Astrocyte (in vitro differentiated cells and primary cell): ENCODE data around the gene GABPB1. TPM values are rescaled to one million over a fixed set of nuclear protein-coding genes. Genes with fewer than 3 reads are reported as not detected.

Experiments used
- DNase-seq: peaks from one replicate; pipeline ENCODE4 v3.0.0-alpha.2; 2010; ENCODE audit warnings: low read depth
- FAIRE-seq: peaks from 2 replicates; lab custom pipeline; 2011; peaks lifted over from hg19 to GRCh38; lab: Jason Lieb, UNC
- H2AFZ ChIP-seq: 2 replicates; pipeline ENCODE4 v1.6.0; 2012; ENCODE audit warnings: low read depth, low read length, inconsistent platforms
- H3K27ac ChIP-seq: 2 replicates; pipeline ENCODE4 v1.5.1; 2011; ENCODE audit warnings: low read depth, low read length, inconsistent platforms
- H3K27me3 ChIP-seq: 2 replicates; pipeline ENCODE4 v1.6.0; 2011; ENCODE audit warnings: low read length, inconsistent platforms; ENCODE audit not compliant: insufficient read depth
- H3K36me3 ChIP-seq: 2 replicates; pipeline ENCODE4 v1.5.1; 2011; ENCODE audit warnings: low read length, inconsistent platforms; ENCODE audit not compliant: insufficient read depth
- H3K4me1 ChIP-seq: 2 replicates; pipeline ENCODE4 v1.5.1; 2011; ENCODE audit warnings: low read length, inconsistent platforms; ENCODE audit not compliant: insufficient read depth
- H3K4me2 ChIP-seq: 2 replicates; pipeline ENCODE4 v1.6.0; 2012; ENCODE audit warnings: low read length, inconsistent platforms
- H3K4me3 ChIP-seq: 2 replicates; pipeline ENCODE4 v1.5.1; 2011; ENCODE audit warnings: low read depth, mild to moderate bottlenecking, low read length, inconsistent platforms; ENCODE audit not compliant: insufficient read depth
- H3K79me2 ChIP-seq: 2 replicates; pipeline ENCODE4 v1.6.0; 2012; ENCODE audit warnings: mild to moderate bottlenecking, low read length, inconsistent platforms; ENCODE audit not compliant: insufficient read depth
- H3K9ac ChIP-seq: 2 replicates; pipeline ENCODE4 v1.6.0; 2012; ENCODE audit warnings: mild to moderate bottlenecking, low read length, inconsistent platforms
- H3K9me3 ChIP-seq: 2 replicates; pipeline ENCODE4 v1.5.1; 2012; ENCODE audit warnings: low read depth, mild to moderate bottlenecking, low read length, inconsistent platforms; ENCODE audit not compliant: insufficient read depth
- H4K20me1 ChIP-seq: 2 replicates; pipeline ENCODE4 v1.6.0; 2012; ENCODE audit warnings: low read length, inconsistent platforms; ENCODE audit not compliant: insufficient read depth
- H3K27ac Mint-ChIP-seq: one replicate; pipeline ENCODE4 v1.8.0; 2021; ENCODE audit warnings: mild to moderate bottlenecking, mixed read lengths; ENCODE audit not compliant: unreplicated experiment
- H3K27me3 Mint-ChIP-seq: one replicate; pipeline ENCODE4 v1.8.0; 2021; ENCODE audit warnings: low read depth, mixed read lengths; ENCODE audit not compliant: unreplicated experiment
- H3K36me3 Mint-ChIP-seq: one replicate; pipeline ENCODE4 v1.8.0; 2021; ENCODE audit warnings: low read depth, mixed read lengths; ENCODE audit not compliant: unreplicated experiment
- H3K4me1 Mint-ChIP-seq: one replicate; pipeline ENCODE4 v1.8.0; 2021; ENCODE audit warnings: low read depth, mixed read lengths; ENCODE audit not compliant: unreplicated experiment
- H3K4me3 Mint-ChIP-seq: one replicate; pipeline ENCODE4 v1.8.0; 2021; ENCODE audit warnings: mild to moderate bottlenecking, moderate library complexity, mixed read lengths; ENCODE audit not compliant: unreplicated experiment
- H3K9me3 Mint-ChIP-seq: one replicate; pipeline ENCODE4 v1.8.0; 2021; ENCODE audit warnings: mild to moderate bottlenecking, mixed read lengths; ENCODE audit not compliant: unreplicated experiment
- CTCF ChIP-seq: IDR thresholded peaks from 2 replicates; pipeline ENCODE4 v1.5.1; 2011; ENCODE audit warnings: low read depth, mild to moderate bottlenecking, inconsistent platforms, low read length, moderate library complexity; ENCODE audit not compliant: insufficient read depth
- EZH2 ChIP-seq: IDR thresholded peaks from 2 replicates; pipeline ENCODE4 v1.6.1; 2012; ENCODE audit warnings: mild to moderate bottlenecking, low read length, inconsistent platforms; ENCODE audit not compliant: insufficient read depth
- total RNA-seq: library from RNA; stranded (reverse); gene quantifications from 2 replicates; pipeline ENCODE4 v1.2.1, GENCODE V29; 2021

GABPB1 gene
- total RNA-seq, 1 donor from 2014 or later, result 33.5 TPM

DNA sequence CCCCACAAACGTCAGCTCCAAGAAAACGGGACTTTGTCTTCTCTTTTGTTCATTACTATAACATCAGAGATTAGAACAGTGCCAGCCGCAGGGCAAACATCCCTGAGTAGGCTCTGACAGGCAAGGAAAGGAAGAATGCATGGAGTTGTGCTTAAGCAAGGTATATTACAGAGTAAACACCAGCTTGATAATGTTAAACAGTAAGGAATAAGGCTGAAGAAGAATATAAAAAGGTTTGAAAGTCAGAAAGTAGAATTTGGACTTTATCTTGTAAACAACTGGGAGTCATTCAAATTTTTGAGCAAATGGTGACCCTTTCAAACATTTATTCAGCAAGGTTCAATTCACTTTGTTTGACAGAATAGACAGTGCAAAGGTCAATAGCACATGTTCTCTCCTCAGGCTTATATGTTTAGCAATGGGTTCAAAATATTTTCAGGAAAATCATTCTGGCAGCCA, 11.0 kb downstream of the GABPB1 start:
- peaks cover 67% of the 10 kb centered on the region for H3K79me2 ChIP-seq
- Mint-ChIP-seq H3K27ac (no peak overlapping the region), H3K4me3 (no peak overlapping the region), H3K4me1 (peaks cover 4% of the 10 kb centered on the region), H3K27me3 (no peaks in the 10 kb centered on the region), H3K36me3 (peaks cover 2% of the 10 kb centered on the region), H3K9me3 (no peaks in the 10 kb centered on the region)
- H3K27me3 ChIP-seq, result no peaks in the 10 kb centered on the region
- H3K9me3 ChIP-seq, result no peaks in the 10 kb centered on the region
- no peaks in the 10 kb centered on the region for H3K36me3 ChIP-seq
- H3K4me2 ChIP-seq, result no peak overlapping the region
- no peaks in the 10 kb centered on the region for H3K4me1 ChIP-seq
- peaks cover 15% of the 10 kb centered on the region for H4K20me1 ChIP-seq
- H3K9ac ChIP-seq, result no peak overlapping the region
- TF ChIP-seq EZH2 (no peak), CTCF (no peak)
- H2AFZ ChIP-seq, result no peak overlapping the region
- FAIRE-seq (no peak), DNase-seq (no peak)
- H3K27ac ChIP-seq, result no peak overlapping the region
- H3K4me3 ChIP-seq, result no peak overlapping the region

DNA sequence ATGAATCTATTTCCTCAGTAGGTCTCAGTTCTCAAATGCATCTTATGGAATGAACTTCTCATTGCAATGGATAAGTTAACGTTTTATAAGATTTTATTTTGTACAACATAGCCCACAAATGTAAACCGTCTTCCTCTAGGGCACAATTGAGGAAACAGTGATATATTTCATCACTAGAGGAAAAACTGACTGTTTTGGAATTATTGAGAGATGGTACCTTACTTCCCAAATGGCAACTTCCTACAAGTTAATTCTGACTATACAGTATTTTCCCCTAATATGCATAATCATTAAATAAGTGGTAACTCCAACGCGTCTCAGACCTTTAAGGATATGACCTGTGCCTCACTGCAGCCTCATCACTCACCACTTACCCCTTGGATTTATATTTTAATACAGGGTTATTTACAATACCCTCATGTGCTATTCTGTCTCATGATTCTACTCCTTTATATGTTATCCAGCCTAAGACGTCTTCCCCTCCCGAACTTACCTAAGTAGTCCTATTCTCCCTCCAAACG, 13.3 kb downstream of the GABPB1 start:
- no peak overlapping the region for H3K27ac ChIP-seq
- Mint-ChIP-seq H3K27me3 (no peaks in the 10 kb centered on the region), H3K4me1 (no peaks in the 10 kb centered on the region), H3K4me3 (no peak overlapping the region), H3K36me3 (peaks cover 2% of the 10 kb centered on the region), H3K9me3 (no peaks in the 10 kb centered on the region), H3K27ac (no peak overlapping the region)
- peaks cover 9% of the 10 kb centered on the region for H4K20me1 ChIP-seq
- H3K4me2 ChIP-seq, result no peak overlapping the region
- no peak overlapping the region for H3K4me3 ChIP-seq
- FAIRE-seq (no peak), DNase-seq (no peak)
- no peaks in the 10 kb centered on the region for H3K9me3 ChIP-seq
- TF ChIP-seq CTCF, result no peak
- TF ChIP-seq EZH2, result no peak
- H2AFZ ChIP-seq, result no peak overlapping the region
- no peaks in the 10 kb centered on the region for H3K36me3 ChIP-seq
- peaks cover 45% of the 10 kb centered on the region for H3K79me2 ChIP-seq
- no peaks in the 10 kb centered on the region for H3K27me3 ChIP-seq
- H3K9ac ChIP-seq, result no peak overlapping the region
- no peaks in the 10 kb centered on the region for H3K4me1 ChIP-seq

GRCh38 chr15:50340416-50340815, 14.6 kb downstream of the GABPB1 start:
- H2AFZ ChIP-seq, result no peak overlapping the region
- TF ChIP-seq EZH2 (no peak), CTCF (no peak)
- no peaks in the 10 kb centered on the region for H3K27me3 ChIP-seq
- H3K4me2 ChIP-seq, result no peak overlapping the region
- no peaks in the 10 kb centered on the region for H3K36me3 ChIP-seq
- no peaks in the 10 kb centered on the region for H3K9me3 Mint-ChIP-seq
- DNase-seq (no peak), FAIRE-seq (no peak)
- no peaks in the 10 kb centered on the region for H3K9me3 ChIP-seq
- no peak overlapping the region for H3K4me3 Mint-ChIP-seq
- no peak overlapping the region for H3K27ac ChIP-seq
- no peaks in the 10 kb centered on the region for H3K4me1 ChIP-seq
- no peaks in the 10 kb centered on the region for H3K36me3 Mint-ChIP-seq
- H3K79me2 ChIP-seq, result peaks cover 35% of the 10 kb centered on the region
- no peaks in the 10 kb centered on the region for H3K4me1 Mint-ChIP-seq
- no peaks in the 10 kb centered on the region for H3K27me3 Mint-ChIP-seq
- H4K20me1 ChIP-seq, result peaks cover 9% of the 10 kb centered on the region
- H3K4me3 ChIP-seq, result no peak overlapping the region
- H3K9ac ChIP-seq, result no peak overlapping the region
- H3K27ac Mint-ChIP-seq, result no peak overlapping the region
